HepG2 (cell line): ENCODE measurements around the gene CCSER1. TPM values are rescaled to one million over a fixed set of nuclear protein-coding genes. Genes with fewer than 3 reads are reported as not detected.
"Not testable (repeated sequence)": the region's sequence is repeated elsewhere in the genome, so short reads cannot be mapped to it uniquely, and the experiment has no call there.

Experiments
- ATAC-seq: fragments of 200-7000 bp; cut with Tn5 transposase; 3 replicates; pipeline ENCODE4 v1.9.1; 2020; ENCODE audit warnings: mild to moderate bottlenecking, moderate library complexity
- BruUV-seq: library from RNA; stranded (reverse); fragments of 400-500 nt; replicated peaks from 2 replicates; lab custom pipeline; 2021; lab: Mats Ljungman, UMichigan
- CTCF ChIA-PET: fragments of 300-600 bp; formaldehyde crosslinking; extraction: SDS; loops from one replicate; lab custom pipeline; 2021; ENCODE audit warnings: low total read pairs, inconsistent platforms, low intra/inter-chr PET ratio; lab: Yijun Ruan, JAX
- POLR2A ChIA-PET: fragments of 350-600 bp; sonication (Branson Sonifier 250); formaldehyde crosslinking; loops from one replicate; lab custom pipeline; 2020; ENCODE audit warnings: antibody characterized with exemption, inconsistent platforms; lab: Yijun Ruan, JAX
- DNase-seq: peaks from one replicate; pipeline ENCODE4 v3.0.0-alpha.2; 2015; ENCODE audit warnings: low spot score
- FAIRE-seq: peaks from 3 replicates; lab custom pipeline; 2011; peaks lifted over from hg19 to GRCh38; lab: Jason Lieb, UNC
- H2AFZ ChIP-seq: one replicate; pipeline ENCODE4 v1.6.1; 2011; ENCODE audit warnings: low read length, inconsistent platforms
- H3K27ac ChIP-seq: fragments of 300-600 bp; 3 replicates; pipeline ENCODE4 v1.8.0; 2011; ENCODE audit warnings: mixed run types, mild to moderate bottlenecking, mixed read lengths, low read length, inconsistent platforms; ENCODE audit not compliant: insufficient read depth; ENCODE audit errors: extremely low read length
- H3K27me3 ChIP-seq, 2 experiments: fragments of 200-600 bp in 1 of 2; 2 replicates in 1 of 2; 3 replicates in 1 of 2; pipeline versions ENCODE4 v1.6.0 to v1.8.0; 2011; ENCODE audit warnings: low read length in 2 of 2, mild to moderate bottlenecking in 2 of 2, moderate library complexity in 2 of 2, inconsistent platforms in 1 of 2; ENCODE audit not compliant: insufficient read depth in 2 of 2, control insufficient read depth in 1 of 2
- H3K36me3 ChIP-seq, 2 experiments: fragments of 200-600 bp in 1 of 2; replicated peaks in 1 of 2; 2 replicates in 1 of 2; 3 replicates in 1 of 2; pipeline versions ENCODE4 v1.5.1 to v1.8.0; 2011; ENCODE audit warnings: low read length in 2 of 2, inconsistent platforms in 1 of 2; ENCODE audit not compliant: insufficient read depth in 2 of 2, control insufficient read depth in 1 of 2
- H3K4me1 ChIP-seq: 2 replicates; pipeline ENCODE4 v1.5.1; 2012; ENCODE audit warnings: low read length, inconsistent platforms; ENCODE audit not compliant: insufficient read depth
- H3K4me2 ChIP-seq: 2 replicates; pipeline ENCODE4 v1.6.0; 2011; ENCODE audit warnings: low read depth, low read length, inconsistent platforms
- H3K4me3 ChIP-seq, 3 experiments: fragments of 200-600 bp in 1 of 3; sonication (generic), shearing (Covaris generic) in 1 of 3; replicated peaks in 1 of 3; 2 replicates each; pipeline ENCODE4 v1.5.1; 2011 to 2016; ENCODE audit warnings: low read length in 3 of 3, inconsistent platforms in 2 of 3, low read depth in 2 of 3, mild to moderate bottlenecking in 2 of 3, control low read depth in 1 of 3, mixed read lengths in 1 of 3; ENCODE audit not compliant: insufficient read depth in 1 of 3
- H3K79me2 ChIP-seq: one replicate; pipeline ENCODE4 v1.6.1; 2011; ENCODE audit warnings: low read length, inconsistent platforms; ENCODE audit not compliant: insufficient read depth
- H3K9ac ChIP-seq: 2 replicates; pipeline ENCODE4 v1.6.0; 2011; ENCODE audit warnings: mild to moderate bottlenecking, low read depth, low read length, inconsistent platforms; ENCODE audit not compliant: insufficient read depth
- H3K9me3 ChIP-seq: 2 replicates; pipeline ENCODE4 v1.5.1; 2012; ENCODE audit warnings: mild to moderate bottlenecking, low read length
- H4K20me1 ChIP-seq: 2 replicates; pipeline ENCODE4 v1.6.0; 2011; ENCODE audit warnings: inconsistent platforms, mild to moderate bottlenecking, low read length, moderate library complexity; ENCODE audit not compliant: insufficient read depth
- WGBS: methylation state at CpG from one replicate; pipeline ENCODE4 v1.1.6; 2017; ENCODE audit warnings: low lambda C conversion rate; 5-methylcytosine and 5-hydroxymethylcytosine counted together
- in situ Hi-C: cut with HindIII; loops from 2 replicates; pipeline ENCODE4 v1.10.0; 2017; ENCODE audit warnings: low pct_unique_long_range_greater_than_20kb; ENCODE audit not compliant: extremely low pct_ligation_motif_present
- intact Hi-C: fragments of 100-400 bp; cut with micrococcal nuclease; formaldehyde crosslinking; loops from one replicate; pipeline ENCODE4 v1.10.0; 2022; ENCODE audit not compliant: unreplicated experiment
- polyA plus RNA-seq, 8 experiments: library from polyadenylated mRNA; depleted of rRNA in 3 of 8; stranded (reverse) in 7 of 8; unstranded in 1 of 8; fragments of >200 nt; fragmentation: Illumina TruSeq in 4 of 8; extraction: Trizol in 4 of 8; gene quantifications; 2 replicates each; pipeline versions ENCODE4 v1.2.1 to v1.2.3, GENCODE V29; 2011 to 2016; ENCODE audit warnings: low read depth in 4 of 8, missing spikeins in 1 of 8, mixed read lengths in 1 of 8; ENCODE audit not compliant: insufficient read depth in 1 of 8
- total RNA-seq, 5 experiments: library from RNA; depleted of rRNA; stranded (reverse); fragments of >200 nt; fragmentation: Illumina TruSeq; extraction: Trizol; gene quantifications; 2 replicates each; pipeline ENCODE4 v1.2.3, GENCODE V29; 2016; ENCODE audit warnings: low read depth in 1 of 5

Gene CCSER1
- total and polyA plus RNA-seq, 2 of the 13 experiments (the other 11 are each of a cell fraction or from before 2014, with no cell fraction given): not detected

GRCh38 chr4:91356496-91356895 lies 1229.3 kb downstream of the CCSER1 start:
- BruUV-seq, CTCF ChIA-PET, H3K27me3 ChIP-seq: not testable (repeated sequence)

GRCh38 chr4:91358016-91358415 lies 1230.8 kb downstream of the CCSER1 start:
- CTCF ChIA-PET, FAIRE-seq, H3K27ac ChIP-seq, intact Hi-C loops, H3K27me3 ChIP-seq, H3K4me2 ChIP-seq, H3K4me1 ChIP-seq, H3K9ac ChIP-seq, H3K36me3 ChIP-seq, H3K4me3 ChIP-seq, H2AFZ ChIP-seq, BruUV-seq, H4K20me1 ChIP-seq, in situ Hi-C loops, POLR2A ChIA-PET, DNase-seq, H3K9me3 ChIP-seq, ATAC-seq, H3K79me2 ChIP-seq: not testable (repeated sequence)
- 5% methylated on average over 3 of the region's 3 CpGs for WGBS

More at GRCh38 chr4:91356496-91356895, 1229.3 kb downstream of the CCSER1 start:
- H3K79me2 ChIP-seq, FAIRE-seq, H3K4me1 ChIP-seq, H2AFZ ChIP-seq, DNase-seq, H3K36me3 ChIP-seq, in situ Hi-C loops, H3K9me3 ChIP-seq, ATAC-seq, intact Hi-C loops, H3K4me3 ChIP-seq, H3K27ac ChIP-seq, H4K20me1 ChIP-seq, POLR2A ChIA-PET, H3K4me2 ChIP-seq, H3K9ac ChIP-seq: not testable (repeated sequence)
- WGBS: 15% methylated on average over 4 of the region's 4 CpGs

GRCh38 chr4:91358621-91359020 lies 1231.4 kb downstream of the CCSER1 start:
- BruUV-seq, H3K9me3 ChIP-seq, DNase-seq, H2AFZ ChIP-seq, H3K4me2 ChIP-seq, intact Hi-C loops, FAIRE-seq, H4K20me1 ChIP-seq, H3K27me3 ChIP-seq, ATAC-seq, H3K27ac ChIP-seq, in situ Hi-C loops, H3K4me3 ChIP-seq, H3K9ac ChIP-seq, H3K79me2 ChIP-seq, H3K36me3 ChIP-seq, H3K4me1 ChIP-seq, POLR2A ChIA-PET, CTCF ChIA-PET: not testable (repeated sequence)
- WGBS: 100% methylated on average over 3 of the region's 13 CpGs
